ENCODE measurements around the gene RB1. TPM values are rescaled to one million over a fixed set of nuclear protein-coding genes. Genes with fewer than 3 reads are reported as not detected.

Gene RB1
- total and polyA plus RNA-seq, 8 donors, result 32.1 to 53.1 (median 47.4) TPM

DNA sequence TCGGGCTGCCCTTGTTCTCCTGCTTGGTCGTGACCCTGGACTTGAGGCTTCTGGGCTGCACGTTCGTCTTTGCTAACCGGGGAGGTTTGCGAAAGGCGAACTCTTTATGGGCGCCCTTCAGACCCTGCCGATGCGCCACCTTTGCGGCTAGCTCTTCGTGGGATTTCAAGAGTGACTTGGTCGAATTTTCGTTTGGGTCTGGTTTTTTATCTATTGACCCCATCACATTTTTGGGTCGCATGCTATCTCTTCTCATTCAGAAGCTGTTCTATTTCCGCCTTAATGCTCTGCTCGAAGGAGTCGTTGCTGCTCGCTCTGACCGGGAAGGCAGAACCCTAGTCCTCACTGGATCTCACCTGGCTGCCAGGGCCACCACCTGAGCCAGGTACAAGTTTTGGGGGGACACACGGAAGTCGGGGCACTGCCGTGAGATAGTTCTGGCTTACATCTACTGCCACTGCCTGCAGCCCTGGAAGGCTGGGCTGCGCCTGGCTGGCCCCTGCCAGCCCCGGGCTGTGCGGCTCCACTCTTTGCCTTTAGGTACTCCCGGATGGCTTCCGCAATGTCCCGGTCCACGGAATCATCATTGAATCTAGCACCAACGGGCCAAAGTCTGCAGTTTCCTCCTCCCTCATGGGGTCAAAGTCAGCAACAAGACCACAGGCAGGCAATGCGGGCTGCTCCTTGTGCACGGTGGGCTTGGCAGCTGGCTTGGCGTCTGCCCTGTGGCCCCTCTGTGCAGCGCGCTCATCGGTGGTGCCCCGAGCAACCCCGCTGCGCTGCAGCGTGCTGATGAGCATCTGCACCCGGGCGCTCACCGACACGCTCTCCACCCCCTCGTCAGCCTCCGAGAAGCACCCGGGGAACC lies 16.2 kb downstream of the RB1 start:
- DNase-seq (peak in 2 of 4 donors; percentile 5 to 63), ATAC-seq (peak; percentile 9)
- Histone ChIP-seq H3K27ac (no peak overlapping the region), H3K9me3 (peaks cover 0 to 31% of the 10 kb centered on the region in 2 donors), H3K4me1 (peaks cover 0 to 28% of the 10 kb centered on the region in 2 donors), H3K27me3 (peaks cover 0 to 24% of the 10 kb centered on the region in 2 donors), H3K4me3 (peak overlapping the region in 1 of 2 donors; percentile 33), H3K36me3 (peaks cover 0 to 45% of the 10 kb centered on the region in 2 donors)
- intact Hi-C loops (cut with DNase I), result no loop called here
- TF ChIP-seq, protein P1, sequence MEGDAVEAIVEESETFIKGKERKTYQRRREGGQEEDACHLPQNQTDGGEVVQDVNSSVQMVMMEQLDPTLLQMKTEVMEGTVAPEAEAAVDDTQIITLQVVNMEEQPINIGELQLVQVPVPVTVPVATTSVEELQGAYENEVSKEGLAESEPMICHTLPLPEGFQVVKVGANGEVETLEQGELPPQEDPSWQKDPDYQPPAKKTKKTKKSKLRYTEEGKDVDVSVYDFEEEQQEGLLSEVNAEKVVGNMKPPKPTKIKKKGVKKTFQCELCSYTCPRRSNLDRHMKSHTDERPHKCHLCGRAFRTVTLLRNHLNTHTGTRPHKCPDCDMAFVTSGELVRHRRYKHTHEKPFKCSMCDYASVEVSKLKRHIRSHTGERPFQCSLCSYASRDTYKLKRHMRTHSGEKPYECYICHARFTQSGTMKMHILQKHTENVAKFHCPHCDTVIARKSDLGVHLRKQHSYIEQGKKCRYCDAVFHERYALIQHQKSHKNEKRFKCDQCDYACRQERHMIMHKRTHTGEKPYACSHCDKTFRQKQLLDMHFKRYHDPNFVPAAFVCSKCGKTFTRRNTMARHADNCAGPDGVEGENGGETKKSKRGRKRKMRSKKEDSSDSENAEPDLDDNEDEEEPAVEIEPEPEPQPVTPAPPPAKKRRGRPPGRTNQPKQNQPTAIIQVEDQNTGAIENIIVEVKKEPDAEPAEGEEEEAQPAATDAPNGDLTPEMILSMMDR (IDR thresholded peaks at IDR 0.05), result no peak

DNA sequence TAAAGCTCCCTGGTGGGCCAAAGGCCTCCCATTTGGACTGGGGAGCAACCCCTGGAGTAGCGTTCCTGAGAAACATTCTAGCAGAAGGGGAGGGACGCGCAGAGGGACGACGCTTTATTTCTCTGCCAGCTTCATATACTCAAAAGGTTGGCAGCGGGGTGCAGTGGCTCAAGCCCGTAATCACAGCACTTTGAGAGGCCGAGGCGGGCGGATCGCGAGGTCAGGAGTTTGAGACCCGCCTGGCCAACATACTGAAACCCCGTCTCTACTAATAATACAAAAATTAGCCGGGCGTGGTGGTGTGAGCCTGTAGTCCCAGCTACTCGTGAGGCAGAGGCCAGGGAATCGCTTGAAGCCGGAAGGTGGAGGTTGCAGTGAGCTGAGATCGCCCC lies 16.8 kb downstream of the RB1 start:
- ATAC-seq, result no peak
- TF ChIP-seq, protein P1 (IDR thresholded peaks at IDR 0.05), result no peak
- H3K27ac ChIP-seq, result no peak overlapping the region
- peak in 1 of 4 donors; percentile 35 for DNase-seq
- H3K4me1 ChIP-seq, result peaks cover 0 to 26% of the 10 kb centered on the region in 2 donors
- H3K9me3 ChIP-seq, result peaks cover 0 to 31% of the 10 kb centered on the region in 2 donors
- peaks cover 0 to 45% of the 10 kb centered on the region in 2 donors for H3K36me3 ChIP-seq
- peak overlapping the region in 1 of 2 donors; percentile 33 for H3K4me3 ChIP-seq
- intact Hi-C loops (cut with DNase I), result no loop called here
- peaks cover 0 to 24% of the 10 kb centered on the region in 2 donors for H3K27me3 ChIP-seq

DNA sequence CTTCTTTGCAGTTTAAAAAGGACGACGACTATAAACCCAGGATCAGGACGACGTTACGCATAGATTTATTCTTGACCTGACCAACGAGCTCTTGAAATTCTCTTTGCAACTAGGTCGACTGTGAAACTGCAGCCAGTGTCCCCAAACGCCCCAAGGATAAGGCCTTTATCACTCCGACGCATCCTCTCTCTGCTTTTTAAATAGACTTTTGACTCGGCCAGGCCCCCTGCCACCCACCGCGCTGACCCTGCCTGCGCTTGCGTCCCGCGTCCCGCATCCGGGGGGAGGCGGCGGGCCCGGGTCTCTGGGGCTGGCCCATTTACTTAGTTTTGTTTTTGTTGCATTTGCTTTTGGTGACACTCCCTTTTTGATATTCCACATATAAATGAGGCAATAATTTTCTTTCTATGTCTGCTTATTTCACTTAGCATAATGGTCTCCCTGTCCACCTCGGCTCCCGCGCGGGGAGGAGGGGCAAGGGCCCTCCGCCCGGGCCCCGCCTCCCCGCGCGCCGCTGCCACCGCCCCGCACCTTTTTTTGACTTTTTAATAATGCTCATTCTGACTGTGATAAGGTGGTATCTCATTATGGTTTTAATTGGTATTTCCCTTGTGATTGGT lies 17.4 kb downstream of the RB1 start:
- peaks cover 0 to 20% of the 10 kb centered on the region in 2 donors for H3K4me1 ChIP-seq
- no peak overlapping the region for H3K27ac ChIP-seq
- H3K9me3 ChIP-seq, result peaks cover 0 to 31% of the 10 kb centered on the region in 2 donors
- peaks cover 0 to 24% of the 10 kb centered on the region in 2 donors for H3K27me3 ChIP-seq
- peak overlapping the region in 1 of 2 donors; percentile 33 for H3K4me3 ChIP-seq
- ATAC-seq (no peak), DNase-seq (peak in 1 of 4 donors; percentile 73)
- intact Hi-C loops (cut with DNase I), result no loop called here
- peaks cover 0 to 45% of the 10 kb centered on the region in 2 donors for H3K36me3 ChIP-seq
- TF ChIP-seq, protein P1 (IDR thresholded peaks at IDR 0.05), result no peak

DNA sequence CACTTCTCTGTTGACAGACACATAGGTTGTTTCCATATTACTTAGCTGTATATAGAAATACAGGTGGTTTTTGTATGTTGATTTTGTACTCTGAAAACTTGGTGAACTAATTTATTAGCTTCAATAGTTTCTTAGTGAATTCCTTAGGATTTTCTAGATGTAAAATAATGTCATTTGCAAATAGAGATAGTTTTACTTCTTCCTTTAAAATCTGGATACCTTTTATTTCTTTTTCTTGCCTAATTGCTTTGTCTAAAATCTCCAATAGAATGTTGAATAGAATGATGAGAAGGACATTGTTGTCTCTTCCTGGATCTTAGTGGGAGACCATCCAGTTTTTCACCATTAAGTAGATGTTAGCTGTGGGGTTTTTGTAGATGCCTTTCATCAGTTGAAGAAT lies 18.7 kb downstream of the RB1 start:
- ATAC-seq (no peak), DNase-seq (no peak)
- peaks cover 0 to 20% of the 10 kb centered on the region in 2 donors for H3K4me1 ChIP-seq
- H3K27ac ChIP-seq, result no peak overlapping the region
- intact Hi-C loops (cut with DNase I), result no loop called here
- H3K27me3 ChIP-seq, result peaks cover 0 to 24% of the 10 kb centered on the region in 2 donors
- TF ChIP-seq, protein P1 (IDR thresholded peaks at IDR 0.05), result no peak
- H3K4me3 ChIP-seq, result no peak overlapping the region
- H3K36me3 ChIP-seq, result peaks cover 0 to 38% of the 10 kb centered on the region in 2 donors
- H3K9me3 ChIP-seq, result peaks cover 0 to 29% of the 10 kb centered on the region in 2 donors

DNA sequence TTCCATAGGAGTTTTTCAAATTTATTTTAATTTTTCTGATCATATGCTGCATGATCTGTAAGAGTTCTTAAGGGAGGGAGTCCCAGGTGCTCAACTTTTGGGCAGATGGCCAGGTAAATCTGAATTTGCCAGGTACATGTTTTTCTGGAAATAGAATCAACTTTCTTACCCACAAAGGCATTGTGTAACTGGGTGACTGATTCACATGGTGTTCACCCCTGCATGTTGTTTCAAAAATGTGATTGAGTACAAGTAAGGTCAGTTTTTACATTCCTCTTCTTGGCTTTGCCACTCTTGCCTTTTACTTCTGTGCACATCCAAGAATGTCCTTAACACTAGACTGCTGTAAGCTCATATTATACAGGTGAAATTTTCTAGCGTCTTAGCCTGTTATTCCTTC lies 30.4 kb downstream of the RB1 start:
- Histone ChIP-seq H3K4me3 (no peak overlapping the region), H3K36me3 (peaks cover 0 to 9% of the 10 kb centered on the region in 2 donors), H3K27me3 (no peaks in the 10 kb centered on the region), H3K27ac (no peak overlapping the region), H3K9me3 (peaks cover 0 to 3% of the 10 kb centered on the region in 2 donors), H3K4me1 (peaks cover 0 to 9% of the 10 kb centered on the region in 2 donors)
- peak; percentile 54 for ATAC-seq
- intact Hi-C loops (cut with DNase I), result loop anchor here in 1 of 2 donors (5.0 kb wide), 1 partner anchor 248 kb away; no protein-coding TSS in a partner anchor
- TF ChIP-seq, protein P1 (IDR thresholded peaks at IDR 0.05), result no peak
- DNase-seq, result no peak
